Smooth muscle cell of the brain vasculature (primary cell): Measurements from ENCODE around the gene MLST8.
A peak's percentile ranks its signal among the peaks of the same experiment; 100 is the strongest.

ENCODE experiments used
- DNase-seq: peaks from one replicate; pipeline ENCODE4 v3.0.0-alpha.2; 2012; ENCODE audit warnings: low read depth, low spot score

MLST8 gene

DNA sequence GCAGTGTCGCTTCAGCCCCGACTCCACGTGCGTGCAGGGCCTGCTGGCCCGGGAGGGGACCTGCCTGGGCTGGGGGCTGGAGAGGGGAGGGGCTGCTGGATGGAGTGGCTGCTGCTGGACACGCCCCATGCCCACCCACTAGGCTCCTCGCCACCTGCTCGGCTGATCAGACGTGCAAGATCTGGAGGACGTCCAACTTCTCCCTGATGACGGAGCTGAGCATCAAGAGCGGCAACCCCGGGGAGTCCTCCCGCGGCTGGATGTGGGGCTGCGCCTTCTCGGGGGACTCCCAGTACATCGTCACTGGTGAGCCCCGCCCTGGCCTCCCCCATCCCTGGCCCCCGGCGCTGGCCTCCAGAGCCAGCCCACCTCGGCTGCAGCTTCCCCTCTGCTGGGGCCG, 3.1 kb downstream of the MLST8 start:
- no peak for DNase-seq

DNA sequence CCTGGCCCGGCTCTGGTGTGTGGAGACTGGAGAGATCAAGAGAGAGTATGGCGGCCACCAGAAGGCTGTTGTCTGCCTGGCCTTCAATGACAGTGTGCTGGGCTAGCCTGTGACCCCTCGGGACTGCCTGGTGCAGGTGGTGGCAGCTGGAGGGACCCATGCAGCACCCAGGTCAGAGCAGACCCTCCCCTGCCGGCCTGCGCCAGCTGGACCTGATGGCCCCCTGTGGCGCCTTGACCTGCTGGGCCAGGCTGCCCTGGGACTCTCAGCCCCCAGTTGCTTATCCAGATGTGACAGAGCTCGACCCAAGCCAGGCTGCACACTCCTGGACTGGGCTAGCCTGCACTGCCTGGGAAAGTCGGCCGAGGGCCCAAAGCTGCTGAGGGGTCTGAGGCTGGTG, 3.5 kb downstream of the MLST8 start:
- no peak for DNase-seq

DNA sequence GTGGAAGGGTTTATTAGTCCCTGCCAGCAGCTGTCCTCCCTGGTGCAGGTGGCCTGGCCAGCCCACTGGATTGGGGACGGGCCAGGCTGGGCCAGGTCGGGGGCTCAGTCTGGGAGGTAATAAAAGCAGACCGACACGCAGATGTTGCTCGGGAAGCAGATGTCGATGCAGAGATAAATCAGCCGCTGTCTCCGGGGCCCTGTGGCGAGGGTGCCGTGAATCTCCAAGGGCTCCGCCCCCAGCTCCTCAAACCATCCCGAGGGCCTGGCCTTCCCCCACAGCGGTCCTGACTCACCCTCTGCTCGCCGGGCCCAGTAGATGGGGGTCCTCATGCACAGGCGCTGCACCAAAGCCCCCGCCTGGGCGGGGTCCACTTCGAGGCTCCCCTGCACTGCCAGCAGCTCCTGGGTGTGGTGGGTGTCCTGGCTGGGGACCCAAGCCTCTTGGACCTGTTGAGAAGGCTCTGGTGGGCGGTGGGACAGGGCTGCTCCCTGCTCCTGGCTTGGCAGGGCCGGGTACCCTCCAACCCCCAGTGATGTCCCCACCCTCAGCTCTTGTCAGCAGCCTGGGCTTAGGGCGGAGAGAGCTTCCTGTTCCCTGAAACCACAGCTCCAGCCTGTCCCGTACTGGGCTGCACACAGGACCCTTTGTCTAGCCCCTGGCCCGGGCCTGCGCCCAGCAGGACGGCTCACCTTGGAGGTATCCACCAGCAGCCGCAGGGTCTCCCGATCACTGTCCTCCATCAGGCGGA, 4.2 kb downstream of the MLST8 start:
- DNase-seq: no peak

DNA sequence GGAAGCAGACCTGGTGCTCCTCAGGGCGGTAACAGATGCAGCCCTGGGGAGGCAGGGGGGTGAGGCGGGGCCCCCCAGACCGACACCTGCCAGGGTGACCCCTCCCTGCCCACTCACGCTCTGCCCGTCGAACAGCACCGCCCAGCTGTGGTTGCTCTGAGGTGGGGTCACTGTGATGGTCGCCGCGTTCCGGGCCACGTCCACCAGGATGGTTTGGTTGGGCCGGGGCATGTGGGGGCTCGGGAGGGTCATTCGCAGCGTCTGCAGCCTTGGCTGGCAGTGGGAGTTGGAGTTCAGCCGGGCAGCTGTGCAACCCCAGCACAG, 4.7 kb downstream of the MLST8 start:
- no peak for DNase-seq

DNA sequence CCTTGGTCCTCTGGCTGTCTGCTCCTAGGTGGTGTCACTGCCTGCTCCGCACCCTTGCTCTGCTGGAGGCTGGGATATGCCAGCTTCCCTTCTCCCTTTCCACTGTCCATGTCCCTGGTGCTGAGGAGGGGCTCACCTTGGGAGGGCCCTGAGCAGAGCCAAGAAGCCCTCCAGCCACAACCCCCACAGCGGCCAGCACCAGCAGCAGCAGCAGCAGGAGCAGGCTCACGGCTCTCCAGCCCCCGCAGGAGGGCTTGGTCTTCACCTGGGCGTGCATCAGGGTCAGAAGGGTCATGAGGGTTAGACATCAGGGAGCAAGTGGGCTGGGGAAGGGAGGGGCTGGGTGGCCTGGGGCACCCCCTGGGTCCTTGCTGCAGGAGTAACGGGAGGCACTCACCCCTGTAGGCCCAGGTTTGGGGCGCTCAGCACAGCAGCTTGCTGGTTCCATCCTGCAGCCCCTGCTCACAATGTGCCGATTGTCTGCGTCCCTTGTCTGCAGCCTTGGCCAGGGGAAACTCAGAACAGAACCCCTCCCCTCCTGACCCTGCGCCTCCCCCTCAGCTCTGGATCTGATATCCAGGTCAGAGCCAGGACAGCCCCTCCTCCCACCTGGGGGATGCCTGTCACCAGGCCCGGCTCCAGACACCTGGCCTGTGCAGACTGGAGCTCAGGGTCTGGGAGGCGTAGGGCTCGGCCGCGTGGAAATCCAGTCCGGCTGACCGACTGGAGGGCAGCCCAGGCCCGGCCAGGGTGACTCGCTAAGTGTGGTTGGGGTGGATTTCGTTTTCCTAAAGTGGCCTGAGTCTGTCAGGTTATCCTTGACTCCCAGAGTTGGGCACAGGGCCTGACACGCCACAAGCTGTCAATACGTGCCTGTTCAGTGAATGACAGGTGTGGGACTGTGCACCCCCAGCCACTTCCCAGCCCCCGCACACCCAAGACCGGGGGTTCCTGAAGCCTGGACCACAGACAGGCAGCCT, 5.4 kb downstream of the MLST8 start, which contains the start of gene BRICD5:
BRICD5 (minus strand) TSS at position 478 of the 980 bp plus-strand sequence; CDS start at position 448, 30 bp downstream.
- no peak for DNase-seq

DNA sequence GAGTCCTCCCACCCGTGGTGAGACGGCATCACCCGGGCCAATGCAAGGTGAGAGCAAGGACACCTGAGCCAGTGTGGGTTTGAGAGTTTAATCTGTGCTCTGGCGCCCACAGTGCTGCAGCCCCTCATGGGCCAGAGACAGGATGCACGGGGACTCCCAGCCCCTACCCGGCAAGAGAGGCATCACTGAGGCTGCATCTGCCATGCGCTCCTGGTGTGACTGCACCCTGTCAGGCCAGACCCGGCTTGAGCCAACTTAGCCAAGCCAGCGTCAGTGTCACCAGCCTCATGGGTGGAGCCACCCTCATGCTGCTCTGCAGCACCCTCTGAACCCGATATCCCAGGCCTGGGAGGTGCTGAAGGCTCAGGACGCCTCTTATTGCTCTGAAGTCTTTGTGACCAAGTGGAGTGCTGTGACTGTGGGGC, 6.7 kb downstream of the MLST8 start:
- no peak for DNase-seq

DNA sequence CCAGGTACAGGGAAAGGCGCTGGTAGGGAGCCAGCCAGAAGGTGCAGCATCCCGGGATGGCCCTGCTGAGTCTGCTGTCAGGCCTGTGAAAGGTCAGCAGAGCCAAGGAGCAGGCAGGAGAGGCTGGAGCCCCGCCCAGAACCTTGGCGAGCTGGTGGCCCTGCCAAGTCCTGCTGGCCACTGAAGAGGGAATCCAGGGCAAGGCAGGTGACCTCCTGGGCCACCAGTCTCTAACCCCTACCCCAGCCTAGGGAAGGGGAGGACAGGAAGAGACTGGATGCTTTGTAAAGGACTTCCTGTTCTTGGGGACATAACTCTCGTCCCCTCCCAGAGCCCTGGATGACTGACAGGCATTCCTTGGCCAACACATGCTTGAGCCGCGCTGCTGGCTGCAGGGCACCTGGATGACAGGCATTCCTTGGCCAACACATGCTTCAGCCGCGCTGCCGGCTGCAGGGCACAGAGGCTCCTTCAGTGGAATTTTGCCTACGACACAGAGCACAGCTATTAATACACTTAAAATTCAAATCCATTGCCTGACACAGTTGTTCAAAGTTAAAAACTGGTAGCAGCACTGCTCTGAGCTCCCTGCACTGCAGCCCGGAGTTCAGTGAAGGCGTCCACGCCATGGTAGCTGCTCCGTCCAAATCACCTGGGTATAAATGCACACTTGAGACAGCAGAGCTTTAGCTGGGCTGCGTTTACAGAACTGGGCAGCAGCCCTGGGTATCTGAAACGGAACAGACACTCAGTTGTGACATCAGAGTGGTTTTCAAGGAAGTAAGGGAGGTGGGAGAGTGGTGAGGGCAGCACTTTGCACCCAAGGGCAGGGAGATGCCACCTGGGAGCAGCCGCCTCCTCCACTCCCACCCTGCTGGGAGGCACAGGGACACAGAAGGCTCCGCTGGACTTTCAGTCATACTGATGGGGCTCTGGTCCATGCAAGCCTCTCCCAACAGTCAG, 7.4 kb downstream of the MLST8 start:
- no peak for DNase-seq

DNA sequence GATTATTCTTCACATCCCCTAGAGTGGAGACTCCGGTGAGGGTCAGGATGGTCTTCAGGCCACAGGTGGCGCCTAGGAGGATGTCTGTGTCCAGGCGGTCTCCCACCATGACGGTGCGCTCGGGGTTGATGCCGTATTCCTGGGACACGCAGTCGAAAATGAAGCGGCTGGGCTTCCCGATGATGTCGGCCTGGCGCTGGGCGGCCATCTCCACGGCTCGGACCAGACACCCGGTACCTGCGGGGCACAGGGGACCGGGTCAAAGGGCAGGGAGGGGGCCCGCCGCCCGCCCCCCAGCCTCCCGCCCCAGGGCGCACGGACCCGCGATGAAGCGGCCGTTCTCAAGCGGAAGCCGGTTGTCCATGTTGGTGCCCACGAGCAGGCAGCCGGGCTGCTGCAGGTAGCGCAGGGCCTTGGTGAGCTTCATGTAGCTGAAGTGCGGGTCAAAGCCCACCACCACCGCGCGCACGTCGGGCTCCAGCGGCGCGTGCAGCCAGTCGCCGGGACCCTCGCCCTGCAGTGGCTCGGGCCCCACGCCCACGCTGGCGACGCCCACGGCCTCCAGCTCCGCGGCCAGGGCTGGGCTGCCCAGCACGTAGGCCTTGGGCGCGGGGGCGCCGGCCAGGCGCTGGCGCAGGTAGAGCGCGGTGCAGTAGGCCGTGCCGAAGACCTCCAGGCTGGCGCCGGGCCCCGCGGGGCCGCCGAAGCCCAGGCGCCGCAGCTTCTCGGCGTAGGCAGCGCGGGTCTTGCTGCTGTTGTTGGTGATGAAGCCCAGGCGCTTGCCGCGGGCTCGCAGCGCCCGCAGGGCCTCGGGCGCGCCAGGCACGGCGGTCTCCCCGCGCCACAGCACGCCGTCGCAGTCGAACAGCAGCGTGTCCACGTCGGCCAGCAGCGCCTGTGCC, 8.8 kb downstream of the MLST8 start:
- no peak for DNase-seq

DNA sequence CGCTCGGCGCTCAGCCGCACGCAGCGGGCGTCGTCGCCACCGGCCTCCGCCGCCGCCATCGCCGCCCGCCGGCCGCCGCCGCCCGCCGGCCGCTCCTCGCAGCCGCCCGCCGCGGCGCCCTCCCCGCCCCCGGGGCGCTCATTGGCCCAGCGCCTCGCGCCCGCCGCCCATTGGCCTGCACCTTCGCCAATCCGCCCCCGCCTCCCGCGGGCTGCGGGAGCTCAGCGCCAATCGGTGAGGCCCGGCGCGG, 9.4 kb downstream of the MLST8 start, which contains the start of gene PGP:
PGP (minus strand) TSS at position 122 of the 250 bp plus-strand sequence; CDS start at position 59, 63 bp downstream.
- no peak for DNase-seq

DNA sequence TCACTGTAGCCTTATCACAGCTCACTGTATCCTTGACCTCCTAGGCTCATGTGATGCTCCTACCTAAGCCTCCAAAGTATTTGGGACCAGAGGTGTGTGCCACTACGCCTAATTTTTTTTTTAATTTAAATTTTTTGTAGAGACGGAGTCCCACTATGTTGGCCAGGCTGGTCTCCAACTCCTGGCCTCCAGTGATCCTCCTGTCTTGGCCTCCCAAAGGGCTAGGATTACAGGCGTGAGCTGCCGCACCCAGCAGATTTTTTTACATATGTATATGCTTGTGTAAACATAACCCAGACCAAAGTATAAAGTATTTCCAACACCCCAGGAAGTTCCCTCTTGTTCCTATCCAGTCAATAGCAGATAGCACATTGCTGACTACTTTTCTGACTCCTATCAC, 11.1 kb downstream of the MLST8 start:
- DNase-seq: no peak

DNA sequence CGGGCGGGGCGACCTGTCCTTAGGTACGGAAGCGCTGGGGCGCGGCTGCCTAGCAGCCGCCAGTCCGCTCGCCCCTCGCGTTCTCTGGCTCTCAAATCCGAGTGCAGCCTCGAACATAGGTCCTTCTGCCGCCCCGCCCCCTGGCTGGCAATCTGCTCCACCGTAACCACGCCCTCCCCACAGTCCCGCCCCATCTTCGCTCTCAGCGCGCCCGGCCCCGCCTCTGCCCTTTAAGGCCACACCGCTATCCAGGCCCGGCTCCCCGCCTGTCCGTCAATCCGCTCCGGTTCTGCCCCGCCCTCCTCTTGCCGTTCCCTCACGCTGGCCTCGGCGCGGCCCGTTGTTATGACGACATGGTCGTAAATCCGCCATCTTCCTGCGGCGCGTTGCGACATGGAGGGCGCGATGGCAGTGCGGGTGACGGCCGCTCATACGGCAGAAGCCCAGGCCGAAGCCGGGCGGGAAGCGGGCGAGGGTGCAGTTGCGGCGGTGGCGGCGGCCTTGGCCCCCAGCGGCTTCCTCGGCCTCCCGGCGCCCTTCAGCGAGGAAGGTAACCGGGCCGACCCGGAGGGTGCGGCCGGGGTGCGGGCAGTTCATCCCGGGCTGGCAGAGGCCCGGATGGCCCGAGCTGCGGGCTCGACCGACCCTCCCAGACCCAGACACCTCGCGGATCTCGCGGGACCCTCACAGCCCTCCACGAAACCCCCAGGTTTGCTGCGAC, 18.1 kb downstream of the MLST8 start, which contains the start of gene E4F1:
E4F1 (plus strand) TSS at position 371 of the 721 bp plus-strand sequence; CDS start at position 394, 23 bp downstream.
- peak; percentile 99 for DNase-seq

DNA sequence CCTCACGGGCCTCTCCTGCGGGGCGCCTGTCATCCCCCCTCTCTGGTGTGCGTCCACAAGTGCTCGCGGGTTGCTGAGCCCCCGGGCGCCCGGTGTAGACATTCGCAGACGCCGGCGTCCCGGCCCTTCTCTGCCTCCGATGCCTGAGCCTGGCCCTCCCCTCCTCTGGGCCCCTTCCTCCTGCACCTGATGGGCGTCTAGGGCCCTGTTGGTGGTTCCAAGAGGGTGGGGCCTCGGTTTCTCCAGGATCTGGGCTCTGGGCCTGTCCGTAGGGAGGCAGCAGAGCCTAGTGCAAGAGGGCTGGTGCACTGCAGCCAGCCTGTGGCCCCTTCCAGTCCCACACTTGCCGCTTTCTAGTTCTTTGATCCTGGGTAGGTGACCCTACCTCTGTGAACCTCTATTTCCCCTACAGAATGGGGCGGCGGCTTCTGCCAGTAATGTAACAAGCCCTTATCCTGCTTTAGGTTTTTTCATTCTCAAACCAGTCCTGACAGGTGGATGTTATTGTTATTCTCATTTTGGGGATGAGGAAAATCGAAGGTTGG, 18.8 kb downstream of the MLST8 start:
- no peak for DNase-seq

DNA sequence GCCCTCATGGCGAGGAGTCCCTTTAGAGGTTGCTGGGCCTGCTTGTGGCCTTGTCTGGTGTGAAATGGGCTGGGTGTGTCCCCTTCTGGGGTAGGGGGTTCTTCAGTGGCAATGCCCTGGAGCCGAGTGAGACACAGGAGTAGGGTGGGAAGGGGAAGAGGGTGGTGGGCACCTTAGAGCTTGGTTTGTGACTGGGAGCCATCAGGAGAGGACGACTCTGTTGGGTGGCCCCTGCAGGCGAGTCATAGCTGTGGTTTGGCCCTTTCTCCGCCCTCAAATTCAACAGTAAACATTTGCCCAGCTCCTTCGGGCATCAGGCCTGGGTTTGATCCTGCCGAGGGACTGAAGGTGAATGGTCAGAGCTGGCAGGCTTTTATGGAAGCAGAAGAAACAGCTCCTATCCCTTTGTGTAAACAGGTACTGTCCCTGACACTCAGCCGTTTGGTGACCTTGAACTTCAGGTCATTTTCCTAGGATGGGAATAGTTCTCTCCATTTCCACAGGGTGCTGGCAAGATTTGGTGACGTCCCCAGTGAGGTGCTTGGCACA, 21.1 kb downstream of the MLST8 start:
- no peak for DNase-seq

DNA sequence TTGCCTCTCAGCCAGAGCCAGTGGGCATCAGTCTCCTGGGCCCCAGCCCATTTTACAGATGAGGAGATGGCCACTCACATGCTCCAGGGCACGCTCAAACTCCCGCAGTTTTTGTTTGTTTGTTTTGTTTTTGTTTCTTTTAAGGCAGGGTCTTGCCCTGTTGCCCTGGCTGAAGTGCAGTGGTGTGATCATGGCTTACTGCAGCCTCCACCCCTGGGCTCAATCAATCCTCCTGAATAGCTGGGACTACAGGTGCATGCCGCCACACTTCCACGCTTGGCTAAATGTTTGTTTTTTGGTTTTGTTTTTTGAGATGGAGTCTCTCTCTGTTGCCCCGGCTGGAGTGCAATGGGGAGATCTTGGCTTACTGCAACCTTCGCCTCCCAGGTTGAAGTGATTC, 21.7 kb downstream of the MLST8 start:
- no peak for DNase-seq

DNA sequence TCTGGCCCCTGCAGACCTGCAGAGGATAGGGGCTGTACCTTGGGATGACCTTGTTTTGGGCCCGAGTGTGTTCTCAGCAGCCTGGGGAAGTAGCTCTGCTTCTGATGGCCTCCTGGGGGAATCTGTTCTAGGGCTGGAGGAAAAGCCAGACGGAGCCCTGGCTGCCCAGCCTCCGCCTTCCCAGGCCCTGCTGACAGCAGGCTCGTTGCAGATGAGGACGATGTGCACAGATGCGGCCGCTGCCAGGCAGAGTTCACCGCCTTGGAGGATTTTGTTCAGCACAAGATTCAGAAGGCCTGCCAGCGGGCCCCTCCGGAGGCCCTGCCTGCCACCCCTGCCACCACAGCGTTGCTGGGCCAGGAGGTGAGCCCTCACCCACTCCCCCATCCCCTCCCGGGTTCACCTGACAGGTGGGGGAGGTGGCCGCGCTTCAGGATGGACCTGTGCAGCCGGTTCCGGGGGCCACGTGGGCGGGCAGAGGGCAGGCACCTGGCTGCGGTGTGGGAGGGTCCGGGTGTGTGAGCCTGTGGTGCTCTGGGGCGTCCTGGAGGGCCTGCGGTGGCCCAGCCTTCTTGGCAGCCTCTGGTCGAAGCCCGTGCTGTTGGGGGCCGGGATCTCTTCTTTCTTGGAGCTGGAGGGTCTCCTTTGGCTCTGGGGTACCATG, 23.0 kb downstream of the MLST8 start:
- DNase-seq: no peak

DNA sequence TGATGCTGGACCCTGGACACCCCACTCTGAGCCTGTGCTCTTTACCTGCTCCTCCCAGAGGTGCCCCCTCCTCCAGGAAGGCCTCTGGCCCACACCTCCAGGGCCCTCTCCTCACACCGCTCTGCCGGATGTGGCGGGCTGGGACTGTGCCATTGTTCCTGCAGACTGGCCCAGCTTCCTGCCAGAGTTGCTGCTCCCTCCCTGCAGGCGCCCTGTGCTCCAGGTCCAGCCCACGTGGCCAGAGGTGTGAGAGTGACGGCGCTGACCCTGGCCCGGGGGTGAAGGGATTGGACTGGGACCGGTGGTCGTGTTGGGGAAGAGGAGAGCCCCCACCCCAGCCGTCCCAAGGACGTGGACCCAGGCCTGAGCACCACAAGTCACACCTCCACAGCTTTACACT, 23.8 kb downstream of the MLST8 start:
- no peak for DNase-seq

DNA sequence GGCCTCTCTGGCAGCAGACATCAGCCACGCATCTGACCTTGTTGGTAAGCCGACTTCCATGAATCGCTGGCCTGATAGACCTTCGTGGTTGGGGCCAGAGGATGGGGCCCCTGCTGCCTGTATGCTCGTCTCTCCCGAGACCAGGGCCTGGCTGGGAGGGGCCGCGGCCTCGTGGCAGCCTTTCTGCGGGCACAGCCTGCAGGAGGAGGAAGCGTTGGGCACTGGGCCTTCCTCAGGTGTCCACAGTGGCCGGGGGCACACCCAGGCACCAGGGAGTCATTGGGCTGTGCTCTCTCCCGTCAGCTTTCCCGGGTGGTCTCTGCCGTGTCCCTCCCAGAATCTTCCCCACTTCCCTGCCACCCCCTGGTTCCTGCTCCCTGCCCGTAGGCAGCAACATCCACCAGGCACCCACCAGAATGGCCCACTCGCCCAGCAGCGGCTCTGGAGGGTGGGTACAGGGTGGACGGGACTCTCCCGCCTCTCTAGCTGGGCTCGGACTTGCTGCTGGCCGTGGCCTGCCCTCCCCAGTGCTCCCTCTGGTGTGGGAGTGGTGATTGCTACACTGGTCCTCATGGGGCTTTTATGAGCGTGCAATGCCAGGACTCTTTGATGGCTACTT, 24.5 kb downstream of the MLST8 start:
- DNase-seq: no peak

DNA sequence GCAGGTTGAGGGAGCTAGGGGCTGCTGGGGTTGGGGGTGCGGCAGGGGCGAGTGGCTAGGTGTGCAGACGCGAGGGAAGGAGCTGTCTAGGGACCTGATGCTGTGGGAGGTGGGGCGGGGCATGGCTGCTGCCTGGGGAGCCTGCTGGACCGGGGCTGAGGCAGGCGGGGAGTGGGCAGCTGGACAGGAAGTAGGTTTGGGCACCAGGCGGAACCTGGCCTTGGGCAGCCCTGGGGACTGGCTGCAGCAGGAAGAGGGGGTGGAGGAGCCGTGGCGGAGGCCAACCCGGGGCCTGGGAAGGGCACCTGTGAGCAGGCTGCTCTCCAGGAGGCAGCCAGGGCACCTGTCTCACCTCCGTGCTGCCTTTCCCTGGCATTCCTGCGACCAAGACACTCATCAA, 25.1 kb downstream of the MLST8 start:
- no peak for DNase-seq
